ENCODE data around the gene SLC9A9. TPM values are rescaled to one million over a fixed set of nuclear protein-coding genes. Genes with fewer than 3 reads are reported as not detected.
A peak's percentile ranks its signal among the peaks of the same experiment; 100 is the strongest.

The SLC9A9 gene
- total and polyA plus RNA-seq, 10 of the 15 experiments (the other 5 are each of a cell fraction or from before 2014, with no cell fraction given) = 3.5 to 14.2 (median 9.3) TPM

- intact Hi-C loops (cut with micrococcal nuclease; ENCODE audit: unreplicated experiment) = no loop called here
- ChIA-PET CTCF (no interaction called here), SMC1A (ENCODE audit: uncharacterized antibody, unreplicated experiment) (no interaction called here), POLR2A (no interaction called here), RAD21 (ENCODE audit: unreplicated experiment) (no interaction called here)
- H2AFZ ChIP-seq (ENCODE audit: control insufficient read depth, low read depth, low read length) = no peak overlapping the region
- no peak overlapping the region for H3K27ac ChIP-seq (ENCODE audit: control insufficient read depth, insufficient read depth)
- H3K79me2 ChIP-seq (ENCODE audit: control insufficient read depth, insufficient read depth, low read length) = no peaks in the 10 kb centered on the region
- in situ Hi-C loops (cut with MboI) = no loop called here
- FAIRE-seq = no peak
- no peak overlapping the region for H3K4me2 ChIP-seq (ENCODE audit: control insufficient read depth, insufficient read depth)
- H3K4me3 ChIP-seq = no peak overlapping the region
- BruUV-seq (replicated peaks) = no TSS peak
- no peaks in the 10 kb centered on the region for H3K9me3 ChIP-seq (replicated peaks; ENCODE audit: control insufficient read depth, insufficient read depth, low read length)
- no peaks in the 10 kb centered on the region for H3K27me3 ChIP-seq (replicated peaks in 1 of 2; ENCODE audit: control insufficient read depth in 2 of 2, insufficient read depth in 2 of 2, low read length in 1 of 2)
- no peak for DNase-seq (ENCODE audit: low read depth, low spot score)
- TF ChIP-seq HDAC6 (IDR thresholded peaks at IDR 0.05; ENCODE audit: unreplicated experiment) (no peak), RUNX3 (IDR thresholded peaks at IDR 0.05; ENCODE audit: low read length) (peak; percentile 61)
- WGBS (ENCODE audit: insufficient coverage, insufficient replicate concordance, low lambda C conversion rate, missing lambda C conversion rate) = 0% methylated on average over 2 of the region's 2 CpGs
- no peaks in the 10 kb centered on the region for H4K20me1 ChIP-seq (ENCODE audit: control insufficient read depth, insufficient read depth)
- no peaks in the 10 kb centered on the region for H3K36me3 ChIP-seq (ENCODE audit: control insufficient read depth in 2 of 2, insufficient read depth in 2 of 2, low read length in 1 of 2)
- ATAC-seq = peak; percentile 46
- no peak overlapping the region for H3K9ac ChIP-seq (ENCODE audit: control insufficient read depth, insufficient read depth, low read length)
- peaks cover 6% of the 10 kb centered on the region; the same call in 1 of the 2 replicates for H3K4me1 ChIP-seq (ENCODE audit: control insufficient read depth, insufficient read depth, low read length)
Observed at GRCh38 chr3:143755978-143756377, 92.3 kb downstream of the SLC9A9 start.

DNA sequence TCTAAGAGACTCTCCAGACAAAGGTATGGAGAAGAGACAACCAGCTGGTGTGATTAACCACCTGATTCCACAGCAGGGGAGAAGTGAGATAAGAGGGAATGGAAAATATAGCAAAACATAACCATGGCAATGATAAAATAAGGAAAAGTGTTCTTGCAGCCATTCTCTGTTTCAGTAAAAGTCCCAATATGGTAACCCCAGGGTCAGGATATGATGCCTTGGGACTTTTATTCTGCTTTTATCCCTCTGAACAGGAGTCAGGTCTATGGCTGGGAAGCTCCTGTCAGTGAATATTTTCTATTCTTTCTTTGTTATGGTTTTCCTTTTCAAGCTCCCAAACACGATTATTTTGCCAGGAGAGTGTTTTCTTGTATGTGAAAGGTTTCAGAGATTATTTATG, 94.2 kb downstream of the SLC9A9 start:
- no peaks in the 10 kb centered on the region for H3K9me3 ChIP-seq (replicated peaks; ENCODE audit: control insufficient read depth, insufficient read depth, low read length)
- H3K4me3 ChIP-seq = no peak overlapping the region
- H3K27ac ChIP-seq (ENCODE audit: control insufficient read depth, insufficient read depth) = no peak overlapping the region
- DNase-seq (ENCODE audit: low read depth, low spot score) (no peak), FAIRE-seq (no peak), ATAC-seq (no peak)
- RAD21 ChIA-PET (ENCODE audit: unreplicated experiment) = no interaction called here
- H3K27me3 ChIP-seq (replicated peaks in 1 of 2; ENCODE audit: control insufficient read depth in 2 of 2, insufficient read depth in 2 of 2, low read length in 1 of 2) = no peaks in the 10 kb centered on the region
- no peak for TF ChIP-seq HDAC6 (IDR thresholded peaks at IDR 0.05; ENCODE audit: unreplicated experiment)
- no peak for TF ChIP-seq YY1 (IDR thresholded peaks at IDR 0.05; ENCODE audit: low read depth, low read length)
- no TSS peak for BruUV-seq (replicated peaks)
- SMC1A ChIA-PET (ENCODE audit: uncharacterized antibody, unreplicated experiment) = no interaction called here
- no peaks in the 10 kb centered on the region for H3K79me2 ChIP-seq (ENCODE audit: control insufficient read depth, insufficient read depth, low read length)
- intact Hi-C loops (cut with micrococcal nuclease; ENCODE audit: unreplicated experiment) = no loop called here
- no peaks in the 10 kb centered on the region for H3K36me3 ChIP-seq (ENCODE audit: control insufficient read depth in 2 of 2, insufficient read depth in 2 of 2, low read length in 1 of 2)
- H2AFZ ChIP-seq (ENCODE audit: control insufficient read depth, low read depth, low read length) = no peak overlapping the region
- H3K4me2 ChIP-seq (ENCODE audit: control insufficient read depth, insufficient read depth) = no peak overlapping the region
- POLR2A ChIA-PET = no interaction called here
- H3K9ac ChIP-seq (ENCODE audit: control insufficient read depth, insufficient read depth, low read length) = no peak overlapping the region
- CTCF ChIA-PET = no interaction called here
- H3K4me1 ChIP-seq (ENCODE audit: control insufficient read depth, insufficient read depth, low read length) = peaks cover 6% of the 10 kb centered on the region; the same call in 1 of the 2 replicates
- in situ Hi-C loops (cut with MboI) = no loop called here
- WGBS (ENCODE audit: insufficient coverage, insufficient replicate concordance, low lambda C conversion rate, missing lambda C conversion rate) = 41% methylated on average over 1 of the region's 1 CpG
- no peaks in the 10 kb centered on the region for H4K20me1 ChIP-seq (ENCODE audit: control insufficient read depth, insufficient read depth)
